GM20000 (cell line): ENCODE results near the gene STARD8.

Experiments used
- DNase-seq: peaks from one replicate; pipeline ENCODE4 v3.0.0; 2012; ENCODE audit warnings: low spot score
- TF ChIP-seq, protein P1 (sequence below): IDR thresholded peaks from 2 replicates; pipeline ENCODE4 v1.5.1; 2012; ENCODE audit warnings: mild to moderate bottlenecking, control low read depth; ENCODE audit errors: extremely low read depth, missing control alignments

The STARD8 gene

DNA sequence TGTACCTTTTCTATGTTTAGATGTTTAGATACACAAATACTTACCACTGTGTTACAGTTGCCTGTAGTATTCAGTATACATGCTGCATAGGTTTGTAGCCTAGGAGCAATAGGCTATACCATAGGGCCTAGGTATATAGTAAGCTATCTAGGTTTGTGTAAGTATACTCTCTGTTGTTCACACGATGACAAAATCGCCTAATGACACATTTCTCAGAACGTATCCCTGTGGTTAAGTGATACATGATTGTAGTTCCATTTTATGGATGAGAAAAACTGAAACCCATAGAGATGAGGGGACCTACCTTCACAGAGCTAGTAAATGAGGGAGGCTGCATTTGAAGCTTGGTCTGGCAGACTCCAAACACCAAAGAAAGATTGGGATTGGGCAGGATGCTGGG, 102.0 kb downstream of the STARD8 start:
- TF ChIP-seq, protein P1, sequence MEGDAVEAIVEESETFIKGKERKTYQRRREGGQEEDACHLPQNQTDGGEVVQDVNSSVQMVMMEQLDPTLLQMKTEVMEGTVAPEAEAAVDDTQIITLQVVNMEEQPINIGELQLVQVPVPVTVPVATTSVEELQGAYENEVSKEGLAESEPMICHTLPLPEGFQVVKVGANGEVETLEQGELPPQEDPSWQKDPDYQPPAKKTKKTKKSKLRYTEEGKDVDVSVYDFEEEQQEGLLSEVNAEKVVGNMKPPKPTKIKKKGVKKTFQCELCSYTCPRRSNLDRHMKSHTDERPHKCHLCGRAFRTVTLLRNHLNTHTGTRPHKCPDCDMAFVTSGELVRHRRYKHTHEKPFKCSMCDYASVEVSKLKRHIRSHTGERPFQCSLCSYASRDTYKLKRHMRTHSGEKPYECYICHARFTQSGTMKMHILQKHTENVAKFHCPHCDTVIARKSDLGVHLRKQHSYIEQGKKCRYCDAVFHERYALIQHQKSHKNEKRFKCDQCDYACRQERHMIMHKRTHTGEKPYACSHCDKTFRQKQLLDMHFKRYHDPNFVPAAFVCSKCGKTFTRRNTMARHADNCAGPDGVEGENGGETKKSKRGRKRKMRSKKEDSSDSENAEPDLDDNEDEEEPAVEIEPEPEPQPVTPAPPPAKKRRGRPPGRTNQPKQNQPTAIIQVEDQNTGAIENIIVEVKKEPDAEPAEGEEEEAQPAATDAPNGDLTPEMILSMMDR = no peak
- no peak for DNase-seq

DNA sequence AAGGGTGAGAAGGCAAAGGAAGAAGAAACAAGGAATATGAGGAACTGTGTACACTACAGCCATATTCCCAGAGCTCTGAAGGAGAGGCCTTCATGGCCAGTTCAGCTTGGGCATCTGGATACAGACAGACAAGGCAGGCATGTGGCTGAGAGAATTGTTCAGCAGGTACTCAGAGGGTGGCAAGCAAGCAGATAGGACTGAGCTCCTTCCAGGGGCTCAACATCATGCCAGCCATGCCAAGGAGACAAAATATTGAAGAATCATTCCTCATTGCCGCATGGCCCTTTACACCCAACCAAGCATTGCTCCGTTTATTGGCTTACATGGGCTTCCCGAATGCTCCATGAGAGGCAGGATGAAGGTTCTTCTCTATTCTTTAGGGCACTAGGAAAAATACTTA, 102.8 kb downstream of the STARD8 start:
- TF ChIP-seq, protein P1 = no peak

DNA sequence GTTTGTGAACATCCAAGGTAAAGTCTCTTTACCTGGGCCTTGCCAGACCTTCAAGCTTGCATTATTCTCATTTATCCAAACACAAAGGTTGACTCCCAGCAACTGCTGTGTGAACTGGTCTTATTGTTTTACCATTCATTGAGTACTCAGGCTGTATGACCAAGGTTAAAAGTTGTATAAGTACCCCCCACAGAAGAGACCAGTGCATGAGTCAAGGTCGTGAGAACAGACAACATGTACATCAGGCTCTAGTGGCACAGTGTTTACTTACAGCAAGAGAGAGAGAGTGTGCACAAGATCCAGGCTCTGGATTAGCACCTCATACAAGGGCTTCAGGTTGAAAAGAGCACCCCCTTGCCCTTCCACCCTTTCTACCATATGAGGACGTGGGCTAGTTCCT, 103.9 kb downstream of the STARD8 start:
- TF ChIP-seq, protein P1 = no peak
- no peak for DNase-seq

More for the DNA sequence above, 102.8 kb downstream of the STARD8 start:
- DNase-seq = no peak

DNA sequence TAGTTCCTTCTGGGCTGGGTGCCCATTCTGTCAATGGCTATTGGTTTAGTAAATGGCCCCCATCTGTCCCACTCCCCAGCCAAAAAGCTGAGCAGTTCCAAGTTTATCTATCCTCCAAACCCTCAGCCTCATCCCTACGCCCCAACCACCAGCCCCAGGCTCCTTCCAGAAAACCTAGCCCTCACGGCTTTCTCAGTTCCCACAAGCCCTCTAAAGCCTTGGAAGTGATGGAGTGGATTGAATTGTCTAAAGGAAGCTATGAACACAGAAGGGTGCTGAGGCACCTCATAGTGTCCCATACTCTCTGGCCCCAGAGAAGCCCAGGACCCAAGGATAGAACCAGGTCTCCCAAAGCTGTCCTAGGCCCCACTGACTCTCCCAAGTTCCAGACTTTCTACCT, 105.8 kb downstream of the STARD8 start:
- TF ChIP-seq, protein P1 = no peak
- DNase-seq = no peak

DNA sequence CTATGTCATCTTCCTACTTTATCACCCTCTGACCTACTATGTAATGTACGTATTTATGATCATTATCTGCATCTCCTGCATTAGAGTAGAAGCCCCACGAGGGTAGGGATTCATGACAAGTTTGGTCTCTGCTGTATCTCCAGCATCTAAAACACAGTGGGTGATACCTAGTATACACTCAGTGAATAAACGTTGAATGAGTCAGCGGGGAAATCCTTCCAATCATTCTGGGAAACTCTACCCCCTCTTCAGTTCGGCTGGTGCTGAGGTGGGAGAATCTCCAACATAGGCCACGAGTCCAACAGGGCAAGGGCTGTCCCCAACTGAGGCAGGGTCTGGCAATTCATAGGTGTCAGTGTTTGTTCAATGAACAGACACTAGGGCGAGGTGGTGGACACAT, 106.9 kb downstream of the STARD8 start:
- no peak for DNase-seq
- TF ChIP-seq, protein P1 = no peak

DNA sequence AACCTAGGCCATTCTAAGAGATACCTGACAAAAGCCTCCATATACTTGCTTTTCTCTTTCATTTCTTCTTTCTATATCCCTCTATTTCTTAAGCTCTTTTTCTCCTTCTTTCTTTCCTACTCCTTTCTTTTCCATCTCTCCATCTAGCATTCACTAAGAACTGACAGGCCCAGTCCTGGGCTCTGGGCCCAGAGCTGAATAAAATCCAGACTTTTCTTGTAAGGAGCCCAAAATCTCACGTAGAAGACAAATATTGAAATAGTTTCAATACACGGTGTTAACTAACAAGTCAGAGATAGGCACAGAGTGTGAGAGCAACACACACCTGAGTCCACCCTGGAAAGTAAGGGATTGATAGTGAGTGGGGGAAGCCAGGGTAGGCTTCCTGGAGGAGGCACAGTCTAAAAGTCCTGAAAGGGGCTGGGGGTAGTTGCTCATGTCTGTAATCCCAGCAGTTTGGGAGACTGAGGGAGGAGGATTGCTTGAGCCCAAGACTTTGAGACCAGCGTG, 108.2 kb downstream of the STARD8 start:
- TF ChIP-seq, protein P1 = no peak
- DNase-seq = no peak

DNA sequence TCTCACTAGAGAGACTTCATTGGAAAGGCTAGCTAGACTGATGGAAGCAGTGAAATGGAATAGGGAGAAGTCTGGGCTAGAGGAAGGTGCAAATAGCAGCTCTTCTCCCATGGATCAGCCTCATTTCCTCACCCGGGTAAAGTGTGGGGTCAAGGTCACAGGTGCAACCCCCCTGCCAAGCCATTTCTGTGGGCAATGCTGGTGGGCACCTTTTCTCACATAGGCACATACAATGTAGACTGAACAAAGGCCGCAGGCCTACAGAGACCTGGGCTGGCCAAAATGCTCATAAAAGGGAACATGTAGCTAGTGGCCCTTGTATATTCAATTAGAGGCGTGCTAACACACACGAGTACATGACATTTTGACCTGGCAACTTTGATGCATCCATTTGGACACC, 109.9 kb downstream of the STARD8 start:
- TF ChIP-seq, protein P1 = no peak
- DNase-seq = no peak
